ENCODE measurements around the gene RAMACL. TPM values are rescaled to one million over a fixed set of nuclear protein-coding genes. Genes with fewer than 3 reads are reported as not detected.

RAMACL gene
- total RNA-seq, result 1.6 and 2.4 TPM in 2 replicates

GRCh38 chr6:166586424-166587156 lies at the start of gene RAMACL:
RAMACL (minus strand) TSS chr6:166586678; CDS start chr6:166586477, 201 bp downstream.

GRCh38 chr6:166627033-166627874 lies 40.8 kb upstream of the RAMACL start, which contains the start of gene RPS6KA2:
RPS6KA2 (minus strand) TSS chr6:166627251; CDS start chr6:166627019, 232 bp downstream.

Other genes starting within 250 kb of the RAMACL start
- 35.7 and 43.6 TPM in 2 replicates for gene SFT2D1, start 244.1 kb downstream of the RAMACL start, total RNA-seq
- 30.5 and 31.8 TPM in 2 replicates for gene MPC1, start 203.7 kb downstream of the RAMACL start, total RNA-seq
- gene RPS6KA2, start 40.6 kb upstream of the RAMACL start, total RNA-seq, result 68.8 and 74.4 TPM in 2 replicates